Heart left ventricle (tissue), 16 donors: ENCODE data around the gene KMT2B. TPM values are rescaled to one million over a fixed set of nuclear protein-coding genes. Genes with fewer than 3 reads are reported as not detected.
"Not testable (repeated sequence)": the region's sequence is repeated elsewhere in the genome, so short reads cannot be mapped to it uniquely, and the experiment has no call there.

Experiments used
- ATAC-seq, 4 donors: fragments of 200-7000 bp; cut with Tn5 transposase; one replicate each; pipeline ENCODE4 v1.9.1; 2020 to 2022; ENCODE audit warnings: moderate library complexity in 4 of 4, mild to moderate bottlenecking in 3 of 4, moderate number of reproducible peaks in 1 of 4
- DNase-seq, 5 donors: peaks; one replicate each; pipeline ENCODE4 v3.0.0-alpha.2; 2020
- H3K27ac ChIP-seq, 12 donors: fragments of 200-600 bp; sonication (generic) in 4 of 12; one replicate each; pipeline versions ENCODE4 v1.5.0 to v1.8.0; 2016 to 2022; ENCODE audit warnings: mild to moderate bottlenecking in 2 of 12
- H3K27me3 ChIP-seq, 9 donors: fragments of 200-600 bp; sonication (generic) in 2 of 9; one replicate each; pipeline versions ENCODE4 v1.5.1 to v1.8.0; 2016 to 2022; ENCODE audit warnings: mild to moderate bottlenecking in 3 of 9
- H3K36me3 ChIP-seq, 9 donors: fragments of 200-600 bp; sonication (generic) in 2 of 9; one replicate each; pipeline versions ENCODE4 v1.5.0 to v1.8.0; 2018 to 2022; ENCODE audit warnings: mild to moderate bottlenecking in 2 of 9
- H3K4me1 ChIP-seq, 12 donors: fragments of 200-600 bp; sonication (generic) in 4 of 12; one replicate each; pipeline versions ENCODE4 v1.5.0 to v1.8.0; 2016 to 2022; ENCODE audit warnings: mild to moderate bottlenecking in 3 of 12
- H3K4me3 ChIP-seq, 12 donors: fragments of 200-600 bp; sonication (generic) in 4 of 12; one replicate each; pipeline versions ENCODE4 v1.5.0 to v1.8.0; 2017 to 2022; ENCODE audit warnings: mild to moderate bottlenecking in 9 of 12, moderate library complexity in 4 of 12
- H3K9me3 ChIP-seq, 12 donors: fragments of 200-600 bp; sonication (generic) in 4 of 12; one replicate each; pipeline versions ENCODE4 v1.5.0 to v1.8.0; 2016 to 2022; ENCODE audit warnings: mild to moderate bottlenecking in 1 of 12
- POLR2A ChIP-seq, 2 donors: fragments of 450-650 bp; IDR thresholded peaks; one replicate each; pipeline ENCODE4 v1.6.1; 2017; ENCODE audit warnings: antibody characterized with exemption in 2 of 2, mild to moderate bottlenecking in 2 of 2, moderate library complexity in 2 of 2
- WGBS, 4 donors: extraction: QIAGEN DNeasy Blood & Tissue Kit in 2 of 4; methylation state at CpG; one replicate each; pipeline versions ENCODE4 v1.1.5 to v1.1.7; 2013 to 2018; 5-methylcytosine and 5-hydroxymethylcytosine counted together
- intact Hi-C, 10 donors: fragments of 100-400 bp; cut with DNase I; formaldehyde crosslinking; loops; one replicate each; pipeline versions ENCODE4 v1.11.1 to v1.14.2; 2022
- polyA plus RNA-seq, 2 donors: library from polyadenylated mRNA; stranded (reverse); fragments of 200-250 nt; gene quantifications; one replicate each; pipeline ENCODE4 v1.2.3, GENCODE V29; 2013
- total RNA-seq, 9 donors: library from RNA; depleted of rRNA in 2 of 9; stranded (reverse); fragments of >200 nt in 2 of 9; fragmentation: NEBNext Ultra II Directional in 3 of 9; extraction: Animal tissue kit (Norgen Biotek cat#: 25700) in 3 of 9; gene quantifications; one replicate each; pipeline versions ENCODE4 v1.1.0 to v1.2.4, GENCODE V29; 2016 to 2023
- TF ChIP-seq, protein P1 (sequence below), 12 donors: fragments of 200-600 bp; sonication (generic) in 4 of 12; IDR thresholded peaks; one replicate each; pipeline versions ENCODE4 v1.5.0 to v1.8.0; 2018 to 2022; ENCODE audit warnings: antibody characterized with exemption in 12 of 12, mild to moderate bottlenecking in 5 of 12
- donor health status: ischemic (EF 13 %, LVEDD 7.1; RV severe dilation, severe dysfunction).
- donor health status: healthy with polysubstance abuse.
- donor health status: DM: no; HTN: yes; CAD: no.
- donor health status: DM: no; HTN: no; CAD: no.
- donor health status: ischemic (EF 25% LVEDD 6.9; RV normal size, moderate dysfunction).
- donor health status: ischemic (EF 25% LVEDD 5.7; RV mildly dilated, moderate dysfunction).
- donor health status: healthy.
- donor health status: DM: yes; HTN: yes; CAD: no.
- donor health status: ischemic (EF 35%, LVEDD 5.7; RV mildly dilated, moderate dysfunction).
- donor health status: nonischemic (EF 11% LVEDD 7.7; RV severe dilation, severe dysfunction).
- donor health status: DM: yes; HTN: yes; CAD: no.
- donor health status: PGD.
- donor health status: ischemic (EF 29% LVEDD 5.4; RV normal size, mild dysfunction).
- donor health status: nonischemic (EF 23%, LVEDD 6.1; RV moderate dilation, normal function).

KMT2B gene
- total and polyA plus RNA-seq, 11 donors, result 11.3 to 24.5 (median 15.7) TPM

DNA sequence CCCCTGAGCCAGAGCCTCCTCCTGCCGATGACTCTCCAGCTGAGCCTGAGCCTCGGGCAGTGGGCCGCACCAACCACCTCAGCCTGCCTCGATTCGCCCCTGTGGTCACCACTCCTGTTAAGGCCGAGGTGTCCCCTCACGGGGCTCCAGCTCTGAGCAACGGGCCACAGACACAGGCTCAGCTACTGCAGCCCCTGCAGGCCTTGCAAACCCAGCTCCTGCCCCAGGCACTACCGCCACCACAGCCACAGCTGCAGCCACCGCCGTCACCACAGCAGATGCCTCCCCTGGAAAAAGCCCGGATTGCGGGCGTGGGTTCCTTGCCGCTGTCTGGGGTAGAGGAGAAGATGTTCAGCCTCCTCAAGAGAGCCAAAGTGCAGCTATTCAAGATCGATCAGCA lies 3.6 kb downstream of the KMT2B start:
- intact Hi-C loops, result no loop called here
- no peak for DNase-seq
- Histone ChIP-seq H3K4me1 (peaks cover 3 to 26% (median 12%) of the 10 kb centered on the region in 12 donors), H3K27me3 (no peaks in the 10 kb centered on the region), H3K4me3 (no peak overlapping the region), H3K27ac (no peak overlapping the region), H3K9me3 (no peaks in the 10 kb centered on the region), H3K36me3 (peaks cover 8 to 68% (median 57%) of the 10 kb centered on the region in 9 donors)
- ATAC-seq, result no peak
- WGBS, 4 donors, result 89 to 98% (median 94%) methylated on average over 5 to 16 of the region's 16 CpGs
- TF ChIP-seq POLR2A (IDR thresholded peaks at IDR 0.05), result no peak
- TF ChIP-seq, protein P1, sequence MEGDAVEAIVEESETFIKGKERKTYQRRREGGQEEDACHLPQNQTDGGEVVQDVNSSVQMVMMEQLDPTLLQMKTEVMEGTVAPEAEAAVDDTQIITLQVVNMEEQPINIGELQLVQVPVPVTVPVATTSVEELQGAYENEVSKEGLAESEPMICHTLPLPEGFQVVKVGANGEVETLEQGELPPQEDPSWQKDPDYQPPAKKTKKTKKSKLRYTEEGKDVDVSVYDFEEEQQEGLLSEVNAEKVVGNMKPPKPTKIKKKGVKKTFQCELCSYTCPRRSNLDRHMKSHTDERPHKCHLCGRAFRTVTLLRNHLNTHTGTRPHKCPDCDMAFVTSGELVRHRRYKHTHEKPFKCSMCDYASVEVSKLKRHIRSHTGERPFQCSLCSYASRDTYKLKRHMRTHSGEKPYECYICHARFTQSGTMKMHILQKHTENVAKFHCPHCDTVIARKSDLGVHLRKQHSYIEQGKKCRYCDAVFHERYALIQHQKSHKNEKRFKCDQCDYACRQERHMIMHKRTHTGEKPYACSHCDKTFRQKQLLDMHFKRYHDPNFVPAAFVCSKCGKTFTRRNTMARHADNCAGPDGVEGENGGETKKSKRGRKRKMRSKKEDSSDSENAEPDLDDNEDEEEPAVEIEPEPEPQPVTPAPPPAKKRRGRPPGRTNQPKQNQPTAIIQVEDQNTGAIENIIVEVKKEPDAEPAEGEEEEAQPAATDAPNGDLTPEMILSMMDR (IDR thresholded peaks at IDR 0.05), result no peak

DNA sequence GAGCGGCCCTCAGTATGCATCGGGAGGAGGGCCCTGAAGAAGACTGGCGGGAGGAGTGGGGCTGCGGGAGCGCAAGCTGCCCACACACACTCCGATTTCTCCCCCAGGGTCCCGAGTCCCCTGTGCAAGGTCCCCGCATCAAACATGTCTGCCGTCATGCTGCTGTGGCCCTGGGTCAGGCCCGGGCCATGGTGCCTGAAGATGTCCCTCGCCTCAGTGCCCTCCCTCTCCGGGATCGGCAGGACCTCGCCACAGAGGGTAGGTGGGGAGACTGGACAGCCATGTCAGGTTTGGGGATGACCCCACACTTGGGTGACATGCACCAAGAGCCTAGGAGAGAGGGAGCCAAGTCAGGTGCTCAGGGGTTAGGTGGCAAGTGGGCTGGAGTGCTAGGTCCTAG lies 4.7 kb downstream of the KMT2B start:
- ATAC-seq (no peak), DNase-seq (no peak)
- TF ChIP-seq, protein P1 (IDR thresholded peaks at IDR 0.05), result no peak
- no peak for TF ChIP-seq POLR2A (IDR thresholded peaks at IDR 0.05)
- Histone ChIP-seq H3K4me1 (peaks cover 0 to 25% (median 11%) of the 10 kb centered on the region in 12 donors), H3K9me3 (no peaks in the 10 kb centered on the region), H3K27ac (no peak overlapping the region), H3K4me3 (no peak overlapping the region), H3K27me3 (no peaks in the 10 kb centered on the region), H3K36me3 (peaks cover 8 to 79% (median 68%) of the 10 kb centered on the region in 9 donors)
- 91 to 96% (median 95%) methylated on average over 5 to 14 of the region's 14 CpGs for WGBS, 4 donors
- intact Hi-C loops, result no loop called here

DNA sequence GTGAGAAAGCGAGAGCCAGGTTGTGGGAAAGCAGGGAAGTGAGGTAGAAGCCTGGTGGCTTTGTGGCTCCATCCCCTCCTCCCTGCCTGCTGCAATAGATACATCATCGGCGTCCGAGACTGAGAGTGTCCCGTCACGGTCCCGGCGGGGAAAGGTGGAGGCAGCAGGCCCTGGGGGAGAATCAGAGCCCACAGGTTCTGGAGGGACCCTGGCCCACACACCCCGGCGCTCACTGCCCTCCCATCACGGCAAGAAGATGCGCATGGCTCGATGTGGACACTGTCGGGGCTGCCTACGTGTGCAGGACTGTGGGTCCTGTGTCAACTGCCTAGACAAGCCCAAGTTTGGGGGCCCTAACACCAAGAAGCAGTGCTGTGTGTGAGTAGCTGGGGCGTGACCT lies 5.1 kb downstream of the KMT2B start:
- WGBS, 4 donors, result 87 to 96% (median 95%) methylated on average over 5 to 16 of the region's 16 CpGs
- H3K4me3 ChIP-seq, result no peak overlapping the region
- intact Hi-C loops, result no loop called here
- no peak for DNase-seq
- no peak for TF ChIP-seq POLR2A (IDR thresholded peaks at IDR 0.05)
- TF ChIP-seq, protein P1 (IDR thresholded peaks at IDR 0.05), result no peak
- H3K36me3 ChIP-seq, result peaks cover 8 to 84% (median 72%) of the 10 kb centered on the region in 9 donors
- no peaks in the 10 kb centered on the region for H3K27me3 ChIP-seq
- ATAC-seq, result no peak
- H3K4me1 ChIP-seq, result peaks cover 0 to 25% (median 11%) of the 10 kb centered on the region in 12 donors
- no peaks in the 10 kb centered on the region for H3K9me3 ChIP-seq
- H3K27ac ChIP-seq, result no peak overlapping the region

DNA sequence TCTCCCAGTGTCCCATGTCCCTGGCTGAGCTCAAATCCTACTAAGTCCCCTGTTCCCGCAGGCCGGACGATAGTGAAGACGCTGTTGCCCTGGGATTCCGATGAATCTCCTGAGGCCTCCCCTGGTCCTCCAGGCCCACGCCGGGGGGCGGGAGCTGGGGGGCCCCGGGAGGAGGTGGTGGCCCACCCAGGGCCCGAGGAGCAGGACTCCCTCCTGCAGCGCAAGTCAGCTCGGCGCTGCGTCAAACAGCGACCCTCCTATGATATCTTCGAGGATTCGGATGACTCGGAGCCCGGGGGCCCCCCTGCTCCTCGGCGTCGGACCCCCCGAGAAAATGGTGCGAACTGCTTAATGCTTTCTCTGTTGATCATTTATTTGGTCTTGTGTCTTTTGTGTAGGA lies 5.9 kb downstream of the KMT2B start:
- 94 to 96% (median 95%) methylated on average over 24 of the region's 24 CpGs for WGBS, 4 donors

DNA sequence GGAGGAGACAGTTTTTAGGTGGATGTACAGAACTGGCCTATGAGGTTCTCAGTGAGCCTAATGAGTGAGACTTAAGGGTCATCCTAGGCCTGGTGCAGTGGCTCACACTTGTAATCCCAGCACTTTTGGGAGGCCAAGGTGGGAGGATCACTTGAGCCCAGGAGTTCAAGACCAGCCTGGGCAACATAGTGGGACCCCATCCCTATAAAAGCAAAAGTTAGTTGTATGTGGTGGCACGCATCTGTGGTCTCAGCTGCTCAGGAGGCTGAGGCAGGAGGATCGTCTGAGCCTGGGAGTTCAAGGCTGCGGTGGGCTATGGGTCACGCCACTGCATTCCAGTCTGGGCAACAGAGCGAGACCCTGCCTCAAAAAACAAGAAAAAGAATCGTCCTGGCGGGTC lies 6.3 kb downstream of the KMT2B start:
- H3K4me3 ChIP-seq, H3K9me3 ChIP-seq, H3K27ac ChIP-seq, ATAC-seq, H3K27me3 ChIP-seq, DNase-seq, intact Hi-C loops: not testable (repeated sequence)
- peaks cover 0 to 15% (median 5%) of the 10 kb centered on the region in 12 donors for H3K4me1 ChIP-seq
- H3K36me3 ChIP-seq, result peaks cover 13 to 96% (median 84%) of the 10 kb centered on the region in 9 donors
- 95 to 97% (median 96%) methylated on average over 7 of the region's 7 CpGs for WGBS, 4 donors

More for the DNA sequence above, 5.9 kb downstream of the KMT2B start:
- intact Hi-C loops, result no loop called here
- Histone ChIP-seq H3K9me3 (no peaks in the 10 kb centered on the region), H3K4me3 (no peak overlapping the region), H3K36me3 (peaks cover 8 to 91% (median 80%) of the 10 kb centered on the region in 9 donors), H3K27me3 (no peaks in the 10 kb centered on the region), H3K4me1 (peaks cover 0 to 20% (median 9%) of the 10 kb centered on the region in 12 donors), H3K27ac (no peak overlapping the region)
- DNase-seq, result no peak
- TF ChIP-seq, protein P1 (IDR thresholded peaks at IDR 0.05), result no peak
- no peak for TF ChIP-seq POLR2A (IDR thresholded peaks at IDR 0.05)
- ATAC-seq, result no peak
